DMS114 treated with DMSO at 0.1 percent for 48 hours (cell line): ENCODE results near the gene SORBS1.
"Not testable (repeated sequence)": the region's sequence is repeated elsewhere in the genome, so short reads cannot be mapped to it uniquely, and the experiment has no call there.

ENCODE experiments used
- DNase-seq: peaks from one replicate; lab custom pipeline; 2025; ENCODE audit not compliant: unreplicated experiment; lab: John Stamatoyannopoulos, UW

The SORBS1 gene

GRCh38 chr10:95354110-95354509 lies 207.1 kb downstream of the SORBS1 start:
- DNase-seq: no peak

GRCh38 chr10:95353123-95353522 lies 208.0 kb downstream of the SORBS1 start:
- DNase-seq: no peak

- no peak for DNase-seq
Observed at GRCh38 chr10:95352684-95353083, 208.5 kb downstream of the SORBS1 start.

- no peak for DNase-seq
Observed at GRCh38 chr10:95350830-95351228, 210.3 kb downstream of the SORBS1 start.

- no peak for DNase-seq
Observed at GRCh38 chr10:95350219-95350829, 210.8 kb downstream of the SORBS1 start.

GRCh38 chr10:95347402-95347766 lies 213.8 kb downstream of the SORBS1 start:
- DNase-seq: not testable (repeated sequence)

GRCh38 chr10:95346715-95347401 lies 214.3 kb downstream of the SORBS1 start:
- no peak for DNase-seq

- DNase-seq: no peak
Observed at GRCh38 chr10:95343573-95343972, 217.6 kb downstream of the SORBS1 start.

- no peak for DNase-seq
Observed at GRCh38 chr10:95341716-95342130, 219.4 kb downstream of the SORBS1 start.

GRCh38 chr10:95339863-95340262 lies 221.3 kb downstream of the SORBS1 start:
- no peak for DNase-seq

GRCh38 chr10:95337423-95338160 lies 223.6 kb downstream of the SORBS1 start:
- DNase-seq: no peak

- DNase-seq: no peak
Observed at GRCh38 chr10:95336702-95337101, 224.5 kb downstream of the SORBS1 start.

GRCh38 chr10:95335933-95336699 lies 225.1 kb downstream of the SORBS1 start:
- no peak for DNase-seq

GRCh38 chr10:95334805-95335144 lies 226.4 kb downstream of the SORBS1 start:
- no peak for DNase-seq

- DNase-seq: no peak
Observed at GRCh38 chr10:95333997-95334804, 227.0 kb downstream of the SORBS1 start.

- DNase-seq: no peak
Observed at GRCh38 chr10:95332666-95333249, 228.4 kb downstream of the SORBS1 start.

- no peak for DNase-seq
Observed at GRCh38 chr10:95331596-95332130, 229.5 kb downstream of the SORBS1 start.

GRCh38 chr10:95330966-95331453 lies 230.2 kb downstream of the SORBS1 start:
- DNase-seq: no peak

- DNase-seq: no peak
Observed at GRCh38 chr10:95329296-95329695, 231.9 kb downstream of the SORBS1 start.

GRCh38 chr10:95328013-95328412 lies 233.2 kb downstream of the SORBS1 start:
- DNase-seq: no peak
